Neural cell (in vitro differentiated cells): ENCODE results near the gene CDK5RAP2. TPM values are rescaled to one million over a fixed set of nuclear protein-coding genes. Genes with fewer than 3 reads are reported as not detected.

Source experiments
- H2AFZ ChIP-seq: fragments of 200-600, 300-800 bp; sonication (generic), shearing (Covaris generic); 2 replicates; pipeline ENCODE4 v1.6.0; 2014; ENCODE audit warnings: low read depth, mild to moderate bottlenecking, antibody characterized with exemption, low read length, moderate library complexity
- H3F3A ChIP-seq: fragments of 200-600 bp; shearing (Covaris generic); 2 replicates; pipeline ENCODE4 v1.6.1; 2016; ENCODE audit warnings: mild to moderate bottlenecking, moderate library complexity, mixed read lengths, antibody characterized with exemption, low read length; ENCODE audit not compliant: insufficient read depth, poor library complexity, severe bottlenecking
- H3K27ac ChIP-seq: fragments of 200-600, 300-800 bp; sonication (generic), shearing (Covaris generic); 2 replicates; pipeline ENCODE4 v1.5.1; 2014; ENCODE audit warnings: mild to moderate bottlenecking, low read length, moderate library complexity
- H3K27me3 ChIP-seq: fragments of 300-800, 200-600 bp; sonication (generic), shearing (Covaris generic); 2 replicates; pipeline ENCODE4 v1.6.0; 2014; ENCODE audit warnings: mild to moderate bottlenecking, low read depth, low read length, moderate library complexity; ENCODE audit not compliant: insufficient read depth
- H3K36me3 ChIP-seq: fragments of 300-800, 200-600 bp; sonication (generic), shearing (Covaris generic); 2 replicates; pipeline ENCODE4 v1.5.1; 2014; ENCODE audit warnings: mild to moderate bottlenecking, antibody characterized with exemption, low read length, moderate library complexity; ENCODE audit not compliant: insufficient read depth
- H3K4me2 ChIP-seq: fragments of 300-800, 200-600 bp; sonication (generic), shearing (Covaris generic); 2 replicates; pipeline ENCODE4 v1.6.0; 2014; ENCODE audit warnings: mild to moderate bottlenecking, low read length
- H3K4me3 ChIP-seq: fragments of 300-800, 200-600 bp; sonication (generic), shearing (Covaris generic); 2 replicates; pipeline ENCODE4 v1.5.1; 2014; ENCODE audit warnings: mild to moderate bottlenecking, low read length, moderate library complexity
- H3K79me2 ChIP-seq: fragments of 200-600 bp; shearing (Covaris generic); replicated peaks from 2 replicates; pipeline ENCODE4 v1.6.0; 2014; ENCODE audit warnings: mild to moderate bottlenecking, low read length, moderate library complexity; ENCODE audit not compliant: insufficient read depth
- H3K9ac ChIP-seq: fragments of 300-800, 200-600 bp; sonication (generic), shearing (Covaris generic); 2 replicates; pipeline ENCODE4 v1.6.1; 2016; ENCODE audit warnings: mild to moderate bottlenecking, low read length, mixed read lengths
- H3K9me2 ChIP-seq: fragments of 200-600 bp; shearing (Covaris generic); 2 replicates; pipeline ENCODE4 v1.6.1; 2016; ENCODE audit warnings: mild to moderate bottlenecking, low read length, mixed read lengths; ENCODE audit not compliant: insufficient read depth
- H3K9me3 ChIP-seq: fragments of 200-600, 300-800 bp; sonication (generic), shearing (Covaris generic); 2 replicates; pipeline ENCODE4 v1.6.1; 2016; ENCODE audit warnings: mild to moderate bottlenecking, mixed run types, low read length, moderate library complexity, mixed read lengths
- H4K20me1 ChIP-seq: fragments of 200-600 bp; shearing (Covaris generic); 2 replicates; pipeline ENCODE4 v1.6.1; 2016; ENCODE audit warnings: mild to moderate bottlenecking, mixed run types; ENCODE audit not compliant: insufficient read depth
- CTCF ChIP-seq: fragments of 450-650 bp; IDR thresholded peaks from 2 replicates; pipeline ENCODE4 v1.5.1; 2014; ENCODE audit warnings: antibody characterized with exemption, mild to moderate bottlenecking, moderate library complexity; ENCODE audit not compliant: poor library complexity, severe bottlenecking
- EP300 ChIP-seq: fragments of 450-650 bp; conservative IDR thresholded peaks from 2 replicates; pipeline ENCODE4 v1.6.1; 2014; ENCODE audit warnings: antibody characterized with exemption, mild to moderate bottlenecking, moderate library complexity; ENCODE audit not compliant: poor library complexity, severe bottlenecking
- EZH2 ChIP-seq: fragments of 200-600, 300-800 bp; shearing (Covaris generic), sonication (generic); IDR thresholded peaks from 2 replicates; pipeline ENCODE4 v1.6.1; 2014; ENCODE audit warnings: antibody characterized with exemption, low read length, borderline replicate concordance, mild to moderate bottlenecking; ENCODE audit not compliant: insufficient read depth, poor library complexity, severe bottlenecking
- MXI1 ChIP-seq: fragments of 450-650 bp; conservative IDR thresholded peaks from 2 replicates; pipeline ENCODE4 v1.6.1; 2014; ENCODE audit warnings: antibody characterized with exemption, mild to moderate bottlenecking; ENCODE audit not compliant: poor library complexity, severe bottlenecking
- POLR2AphosphoS5 ChIP-seq: IDR thresholded peaks from 2 replicates; pipeline ENCODE4 v1.6.1; 2012
- RAD21 ChIP-seq: fragments of 450-650 bp; conservative IDR thresholded peaks from 2 replicates; pipeline ENCODE4 v1.6.1; 2014; ENCODE audit warnings: antibody characterized with exemption, mild to moderate bottlenecking, moderate library complexity
- REST ChIP-seq: IDR thresholded peaks from 2 replicates; pipeline ENCODE4 v1.6.1; 2012; ENCODE audit warnings: borderline replicate concordance
- SMC3 ChIP-seq: fragments of 450-650 bp; conservative IDR thresholded peaks from 2 replicates; pipeline ENCODE4 v1.6.1; 2014; ENCODE audit warnings: antibody characterized with exemption, mild to moderate bottlenecking, moderate library complexity; ENCODE audit not compliant: poor library complexity
- TAF1 ChIP-seq: IDR thresholded peaks from 2 replicates; pipeline ENCODE4 v1.6.1; 2012; ENCODE audit warnings: low read depth
- polyA plus RNA-seq: library from polyadenylated mRNA; depleted of rRNA; stranded (reverse); fragments of >200 nt; gene quantifications from 2 replicates; pipeline ENCODE4 v1.2.3, GENCODE V29; 2014

Gene CDK5RAP2
- polyA plus RNA-seq, 1 donor from 2014 or later = 43.3 TPM

- H3K36me3 ChIP-seq = peaks cover 4% of the 10 kb centered on the region
- no peaks in the 10 kb centered on the region for H4K20me1 ChIP-seq
- H3K27ac ChIP-seq = no peak overlapping the region
- H2AFZ ChIP-seq = no peak overlapping the region
- no peak for TF ChIP-seq EZH2
- TF ChIP-seq TAF1 = no peak
- no peak for TF ChIP-seq CTCF
- TF ChIP-seq REST = no peak
- no peak for TF ChIP-seq SMC3
- TF ChIP-seq MXI1 = no peak
- no peak for TF ChIP-seq RAD21
- no peak for TF ChIP-seq POLR2AphosphoS5
- no peak for TF ChIP-seq EP300
- no peaks in the 10 kb centered on the region for H3F3A ChIP-seq
- no peaks in the 10 kb centered on the region for H3K9me3 ChIP-seq
- no peaks in the 10 kb centered on the region for H3K9me2 ChIP-seq
- no peak overlapping the region for H3K4me2 ChIP-seq
- no peak overlapping the region for H3K4me3 ChIP-seq
- H3K79me2 ChIP-seq = no peaks in the 10 kb centered on the region
- no peaks in the 10 kb centered on the region for H3K27me3 ChIP-seq
- no peak overlapping the region for H3K9ac ChIP-seq
Measured at GRCh38 chr9:120561709-120562108, 18.3 kb downstream of the CDK5RAP2 start.

DNA sequence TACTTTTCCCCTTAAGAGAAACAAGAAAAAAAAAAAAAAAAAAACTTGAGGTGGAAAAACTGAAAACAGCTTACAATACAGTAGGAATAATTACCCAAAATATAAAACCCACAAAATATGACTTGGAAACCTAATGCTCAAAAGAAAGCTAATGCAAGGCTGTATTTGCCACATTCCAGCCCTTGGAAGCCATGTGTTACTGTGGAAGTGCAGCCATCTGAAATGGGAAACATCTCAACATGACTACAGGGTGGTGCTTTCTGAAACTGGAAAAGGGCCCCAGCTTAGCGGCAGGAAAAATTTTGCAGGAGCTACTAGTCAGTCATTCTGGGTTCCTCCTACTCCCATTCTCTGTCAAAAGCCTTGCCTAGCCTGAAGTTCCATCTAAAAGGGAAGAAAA is 20.4 kb downstream of the CDK5RAP2 start:
- Histone ChIP-seq H4K20me1 (no peaks in the 10 kb centered on the region), H3K36me3 (no peaks in the 10 kb centered on the region), H3K9ac (no peak overlapping the region), H3K4me3 (no peak overlapping the region), H3K27ac (no peak overlapping the region), H3K9me3 (no peaks in the 10 kb centered on the region), H3K79me2 (no peaks in the 10 kb centered on the region), H3F3A (no peaks in the 10 kb centered on the region), H3K4me2 (no peak overlapping the region), H3K9me2 (no peaks in the 10 kb centered on the region), H2AFZ (no peak overlapping the region), H3K27me3 (no peaks in the 10 kb centered on the region)
- TF ChIP-seq EP300 (no peak), TAF1 (no peak), CTCF (no peak)
